OCI-LY7 (cell line): ENCODE data around the gene SND1. TPM values are rescaled to one million over a fixed set of nuclear protein-coding genes. Genes with fewer than 3 reads are reported as not detected.

Experiments
- BruUV-seq: library from RNA; stranded (reverse); fragments of 400-500 nt; replicated peaks from 2 replicates; lab custom pipeline; 2021; lab: Mats Ljungman, UMichigan
- CTCF ChIA-PET: fragments of 300-600 bp; sonication (Branson Sonifier 250); formaldehyde crosslinking; loops from one replicate; lab custom pipeline; 2022; ENCODE audit warnings: antibody characterized with exemption; ENCODE audit not compliant: unreplicated experiment; lab: Charles Lee
- POLR2A ChIA-PET: fragments of 300-600 bp; sonication (Branson Sonifier 250); formaldehyde crosslinking; loops from one replicate; lab custom pipeline; 2022; ENCODE audit warnings: antibody characterized with exemption; lab: Charles Lee
- DNase-seq: peaks from one replicate; pipeline ENCODE4 v3.0.0-alpha.2; 2015; ENCODE audit warnings: low spot score
- H2AFZ ChIP-seq: fragments of 200-600 bp; sonication (generic), shearing (Covaris generic); 2 replicates; pipeline ENCODE4 v1.6.1; 2014; ENCODE audit warnings: mild to moderate bottlenecking, antibody characterized with exemption, low read length, moderate library complexity
- H3K27ac ChIP-seq: fragments of 200-600 bp; sonication (generic); 2 replicates; pipeline ENCODE4 v1.5.1; 2014; ENCODE audit warnings: mixed run types, low read depth, mild to moderate bottlenecking, moderate library complexity, low read length, inconsistent platforms; ENCODE audit not compliant: poor library complexity, severe bottlenecking
- H3K36me3 ChIP-seq: fragments of 200-600 bp; sonication (generic); 2 replicates; pipeline ENCODE4 v1.6.1; 2014; ENCODE audit warnings: mild to moderate bottlenecking, antibody characterized with exemption, low read length, moderate library complexity, mixed read lengths; ENCODE audit not compliant: insufficient read depth
- H3K4me1 ChIP-seq: fragments of 200-600 bp; sonication (generic); 2 replicates; pipeline ENCODE4 v1.5.1; 2014; ENCODE audit warnings: mild to moderate bottlenecking, low read length; ENCODE audit not compliant: insufficient read depth, poor library complexity, severe bottlenecking
- H3K4me2 ChIP-seq: fragments of 200-600 bp; sonication (generic); 2 replicates; pipeline ENCODE4 v1.6.1; 2014; ENCODE audit warnings: mild to moderate bottlenecking, low read length
- H3K4me3 ChIP-seq: fragments of 200-600 bp; sonication (generic); 2 replicates; pipeline ENCODE4 v1.5.1; 2014; ENCODE audit warnings: mild to moderate bottlenecking, low read depth, low read length; ENCODE audit not compliant: poor library complexity, severe bottlenecking
- H3K79me2 ChIP-seq: fragments of 200-600 bp; sonication (generic); 2 replicates; pipeline ENCODE4 v1.6.1; 2016; ENCODE audit warnings: low read depth, mild to moderate bottlenecking, low read length, moderate library complexity, mixed read lengths; ENCODE audit not compliant: insufficient read depth
- H3K9me2 ChIP-seq: fragments of 200-600 bp; sonication (generic); 2 replicates; pipeline ENCODE4 v1.6.1; 2016; ENCODE audit warnings: mild to moderate bottlenecking, low read length, mixed read lengths; ENCODE audit not compliant: insufficient read depth
- H3K9me3 ChIP-seq: fragments of 200-600 bp; sonication (generic); 2 replicates; pipeline ENCODE4 v1.6.1; 2014; ENCODE audit warnings: mild to moderate bottlenecking, mixed run types, low read length, mixed read lengths
- H4K20me1 ChIP-seq: fragments of 200-600 bp; sonication (generic); 2 replicates; pipeline ENCODE4 v1.6.1; 2014; ENCODE audit warnings: mild to moderate bottlenecking, antibody characterized with exemption, low read length, moderate library complexity, mixed read lengths; ENCODE audit not compliant: insufficient read depth
- EZH2phosphoT487 ChIP-seq: fragments of 200-600 bp; sonication (generic); IDR thresholded peaks from 2 replicates; pipeline ENCODE4 v1.6.1; 2018; ENCODE audit warnings: low read depth, borderline replicate concordance, mild to moderate bottlenecking, mixed run types, antibody characterized with exemption, low read length, moderate library complexity, mixed read lengths
- intact Hi-C: fragments of 100-400 bp; cut with micrococcal nuclease; formaldehyde crosslinking; loops from one replicate; pipeline ENCODE4 v1.10.0; 2022; ENCODE audit not compliant: unreplicated experiment
- total RNA-seq, 2 experiments: library from RNA; depleted of rRNA in 1 of 2; stranded (reverse); fragments of >200 nt in 1 of 2; shearing (Covaris generic) in 1 of 2; gene quantifications; 2 replicates each; pipeline ENCODE4 v1.2.3, GENCODE V29; 2014 to 2022
- TF ChIP-seq, protein P1 (sequence below): fragments of 200-600 bp; sonication (generic); conservative IDR thresholded peaks from 2 replicates; pipeline ENCODE4 v1.5.1; 2014; ENCODE audit warnings: mild to moderate bottlenecking, antibody characterized with exemption, low read length, moderate library complexity, mixed read lengths

SND1 gene
- total RNA-seq, 2 experiments from 2014 or later = 111 to 221 TPM

- Histone ChIP-seq H3K4me3 (no peak overlapping the region), H3K4me1 (no peaks in the 10 kb centered on the region), H3K36me3 (peaks cover 44% of the 10 kb centered on the region), H3K9me3 (no peaks in the 10 kb centered on the region), H3K79me2 (no peaks in the 10 kb centered on the region), H3K4me2 (no peak overlapping the region), H4K20me1 (no peaks in the 10 kb centered on the region), H3K9me2 (no peaks in the 10 kb centered on the region), H3K27ac (no peak overlapping the region), H2AFZ (no peak overlapping the region)
- ChIA-PET POLR2A (interaction anchor here (1.5 kb wide), 1 partner anchor 10 kb away, joined by 4 read pairs; no protein-coding TSS in a partner anchor), CTCF (no interaction called here)
- TF ChIP-seq EZH2phosphoT487 = no peak
- TF ChIP-seq, protein P1, sequence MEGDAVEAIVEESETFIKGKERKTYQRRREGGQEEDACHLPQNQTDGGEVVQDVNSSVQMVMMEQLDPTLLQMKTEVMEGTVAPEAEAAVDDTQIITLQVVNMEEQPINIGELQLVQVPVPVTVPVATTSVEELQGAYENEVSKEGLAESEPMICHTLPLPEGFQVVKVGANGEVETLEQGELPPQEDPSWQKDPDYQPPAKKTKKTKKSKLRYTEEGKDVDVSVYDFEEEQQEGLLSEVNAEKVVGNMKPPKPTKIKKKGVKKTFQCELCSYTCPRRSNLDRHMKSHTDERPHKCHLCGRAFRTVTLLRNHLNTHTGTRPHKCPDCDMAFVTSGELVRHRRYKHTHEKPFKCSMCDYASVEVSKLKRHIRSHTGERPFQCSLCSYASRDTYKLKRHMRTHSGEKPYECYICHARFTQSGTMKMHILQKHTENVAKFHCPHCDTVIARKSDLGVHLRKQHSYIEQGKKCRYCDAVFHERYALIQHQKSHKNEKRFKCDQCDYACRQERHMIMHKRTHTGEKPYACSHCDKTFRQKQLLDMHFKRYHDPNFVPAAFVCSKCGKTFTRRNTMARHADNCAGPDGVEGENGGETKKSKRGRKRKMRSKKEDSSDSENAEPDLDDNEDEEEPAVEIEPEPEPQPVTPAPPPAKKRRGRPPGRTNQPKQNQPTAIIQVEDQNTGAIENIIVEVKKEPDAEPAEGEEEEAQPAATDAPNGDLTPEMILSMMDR = no peak
- no TSS peak for BruUV-seq
- intact Hi-C loops = no loop called here
- DNase-seq = no peak
Observed at GRCh38 chr7:127862525-127862924, 210.5 kb downstream of the SND1 start.

GRCh38 chr7:127863082-127863481 is 211.1 kb downstream of the SND1 start:
- ChIA-PET CTCF (no interaction called here), POLR2A (interaction anchor here (1.0 to 1.5 kb wide), 3 partner anchors 9 to 24 kb away, joined by 3 to 4 read pairs (median 3); no protein-coding TSS in a partner anchor)
- H3K36me3 ChIP-seq = peaks cover 44% of the 10 kb centered on the region
- H3K9me2 ChIP-seq = no peaks in the 10 kb centered on the region
- no peaks in the 10 kb centered on the region for H4K20me1 ChIP-seq
- H3K4me2 ChIP-seq = no peak overlapping the region
- no peak for DNase-seq
- H3K4me3 ChIP-seq = no peak overlapping the region
- no peak overlapping the region for H2AFZ ChIP-seq
- no peak for TF ChIP-seq EZH2phosphoT487
- TF ChIP-seq, protein P1 = no peak
- intact Hi-C loops = no loop called here
- no peaks in the 10 kb centered on the region for H3K4me1 ChIP-seq
- no TSS peak for BruUV-seq
- no peaks in the 10 kb centered on the region for H3K9me3 ChIP-seq
- H3K79me2 ChIP-seq = no peaks in the 10 kb centered on the region
- H3K27ac ChIP-seq = no peak overlapping the region

GRCh38 chr7:127865466-127865865 is 213.5 kb downstream of the SND1 start:
- H3K79me2 ChIP-seq = no peaks in the 10 kb centered on the region
- H3K27ac ChIP-seq = no peak overlapping the region
- DNase-seq = no peak
- no peak overlapping the region for H3K4me2 ChIP-seq
- H3K4me1 ChIP-seq = peaks cover 9% of the 10 kb centered on the region
- H3K9me2 ChIP-seq = no peaks in the 10 kb centered on the region
- POLR2A ChIA-PET = interaction anchor here (0.7 to 2.1 kb wide), 5 partner anchors 10 to 545 kb away, joined by 3 to 8 read pairs (median 4); no protein-coding TSS in a partner anchor
- H4K20me1 ChIP-seq = no peaks in the 10 kb centered on the region
- TF ChIP-seq, protein P1 = no peak
- TF ChIP-seq EZH2phosphoT487 = no peak
- H3K9me3 ChIP-seq = no peaks in the 10 kb centered on the region; the same call in 1 of the 2 replicates
- peaks cover 52% of the 10 kb centered on the region for H3K36me3 ChIP-seq
- H2AFZ ChIP-seq = no peak overlapping the region
- no TSS peak for BruUV-seq
- H3K4me3 ChIP-seq = no peak overlapping the region
- CTCF ChIA-PET = no interaction called here
- intact Hi-C loops = no loop called here
